ENCODE measurements around the gene PHACTR2. TPM values are rescaled to one million over a fixed set of nuclear protein-coding genes. Genes with fewer than 3 reads are reported as not detected.

PHACTR2 gene
- total RNA-seq, 1 experiment from 2014 or later, result 39.8 TPM

- Histone ChIP-seq H3K9me2 (ENCODE audit: insufficient read depth) (no peaks in the 10 kb centered on the region), H4K20me1 (ENCODE audit: insufficient read depth) (no peaks in the 10 kb centered on the region), H3K36me3 (ENCODE audit: low read depth) (no peaks in the 10 kb centered on the region), H3K4me1 (replicated peaks; ENCODE audit: insufficient read depth) (peaks cover 7% of the 10 kb centered on the region), H3F3A (ENCODE audit: insufficient read depth, low read depth) (no peaks in the 10 kb centered on the region), H3K27ac (no peak overlapping the region), H3K79me2 (ENCODE audit: low read depth) (no peaks in the 10 kb centered on the region), H3K4me2 (no peak overlapping the region), H3K27me3 (ENCODE audit: insufficient read depth, low read depth) (no peaks in the 10 kb centered on the region), H3K9me3 (ENCODE audit: insufficient read depth, low read depth) (no peaks in the 10 kb centered on the region; the same call in 1 of the 2 replicates), H2AFZ (no peak overlapping the region), H3K4me3 (no peak overlapping the region)
- TF ChIP-seq CTCF (conservative IDR thresholded peaks at IDR 0.05), result no peak
- no peak for TF ChIP-seq EZH2 (IDR thresholded peaks at IDR 0.05; ENCODE audit: low read depth)
- no TSS peak for BruUV-seq (replicated peaks)
- intact Hi-C loops (cut with micrococcal nuclease; ENCODE audit: unreplicated experiment), result no loop called here
- DNase-seq, result peak in 1 of 2 experiments; percentile 69
- ChIA-PET CTCF (no interaction called here), POLR2A (ENCODE audit: unreplicated experiment) (interaction anchor here (0.6 kb wide), 2 partner anchors 247 to 340 kb away, joined by 4 to 13 read pairs; no protein-coding TSS in a partner anchor)
These were observed 200.6 kb downstream of the PHACTR2 start for GRCh38 chr6:143878272-143878760.

DNA sequence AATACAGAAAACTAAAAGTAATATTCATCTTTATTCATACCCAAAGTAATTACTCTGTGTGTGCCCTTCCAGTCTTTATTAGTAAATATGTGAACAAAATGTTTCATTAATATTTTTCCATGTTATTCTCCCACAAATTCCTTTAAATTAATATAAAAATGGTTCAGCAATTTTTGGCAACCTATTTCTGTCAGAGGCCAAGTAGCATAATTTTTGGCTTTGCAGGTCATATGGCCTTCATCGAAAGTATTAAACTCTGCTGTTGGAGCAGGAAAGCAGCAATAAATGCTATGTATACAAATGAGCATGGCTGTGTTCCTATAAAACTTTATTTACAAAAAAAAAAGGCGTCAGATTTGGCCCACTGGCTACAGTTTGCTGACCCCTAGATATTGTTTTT is 202.6 kb downstream of the PHACTR2 start:
- Histone ChIP-seq H3K4me2 (no peak overlapping the region), H3K27ac (no peak overlapping the region), H3K79me2 (ENCODE audit: low read depth) (no peaks in the 10 kb centered on the region), H3K27me3 (ENCODE audit: insufficient read depth, low read depth) (no peaks in the 10 kb centered on the region), H3K4me3 (no peak overlapping the region), H3K9me3 (ENCODE audit: insufficient read depth, low read depth) (no peaks in the 10 kb centered on the region; the same call in 1 of the 2 replicates), H3K4me1 (replicated peaks; ENCODE audit: insufficient read depth) (peaks cover 7% of the 10 kb centered on the region), H2AFZ (no peak overlapping the region), H4K20me1 (ENCODE audit: insufficient read depth) (no peaks in the 10 kb centered on the region), H3K9me2 (ENCODE audit: insufficient read depth) (no peaks in the 10 kb centered on the region), H3F3A (ENCODE audit: insufficient read depth, low read depth) (no peaks in the 10 kb centered on the region), H3K36me3 (ENCODE audit: low read depth) (no peaks in the 10 kb centered on the region)
- CTCF ChIA-PET, result no interaction called here
- no TSS peak for BruUV-seq (replicated peaks)
- intact Hi-C loops (cut with micrococcal nuclease; ENCODE audit: unreplicated experiment), result no loop called here
- no peak for DNase-seq
- TF ChIP-seq CTCF (conservative IDR thresholded peaks at IDR 0.05), result no peak
- no peak for TF ChIP-seq EZH2 (IDR thresholded peaks at IDR 0.05; ENCODE audit: low read depth)
- POLR2A ChIA-PET (ENCODE audit: unreplicated experiment), result no interaction called here

Other genes starting within 250 kb of the PHACTR2 start
- 5.5 and 6.0 TPM in 2 replicates for gene ADAT2, start 227.3 kb upstream of the PHACTR2 start, total RNA-seq (2021)
- 18.4 and 20.9 TPM in 2 replicates for gene PEX3, start 227.2 kb upstream of the PHACTR2 start, total RNA-seq (2021)
- 65.0 and 74.8 TPM in 2 replicates for gene FUCA2, start 166.2 kb upstream of the PHACTR2 start, total RNA-seq (2021)
- gene LTV1, start 165.4 kb downstream of the PHACTR2 start, total RNA-seq (2021), result 15.4 and 18.3 TPM in 2 replicates
- gene ZC2HC1B, start 186.5 kb downstream of the PHACTR2 start, total RNA-seq (2021), result not detected in 2 replicates